Tibial artery (tissue), 4 donors: ENCODE data around the gene VWA5A.

ENCODE experiments used
- DNase-seq, 2 donors: peaks; one replicate each; pipeline ENCODE4 v3.0.0-alpha.2; 2019
- H3K27ac ChIP-seq, 2 donors: fragments of 200-600 bp; sonication (generic) in 1 of 2; 1 replicate in 1 of 2; 2 replicates in 1 of 2; pipeline ENCODE4 v1.5.1; 2018 to 2019; ENCODE audit warnings: mild to moderate bottlenecking in 1 of 2
- H3K27me3 ChIP-seq, 2 donors: fragments of 200-600 bp; sonication (generic) in 1 of 2; one replicate each; pipeline versions ENCODE4 v1.5.1 to v1.6.0; 2016 to 2019
- H3K36me3 ChIP-seq, 3 donors: fragments of 200-600 bp; sonication (generic) in 2 of 3; one replicate each; pipeline ENCODE4 v1.5.1; 2016 to 2019; ENCODE audit warnings: mild to moderate bottlenecking in 2 of 3
- H3K4me1 ChIP-seq, 4 donors: fragments of 200-600 bp; sonication (generic) in 2 of 4; 1 replicate in 3 of 4; 2 replicates in 1 of 4; pipeline ENCODE4 v1.5.1; 2016 to 2019
- H3K4me3 ChIP-seq, 2 donors: fragments of 200-600 bp; sonication (generic) in 1 of 2; 1 replicate in 1 of 2; 2 replicates in 1 of 2; pipeline ENCODE4 v1.5.1; 2018 to 2019; ENCODE audit warnings: mild to moderate bottlenecking in 2 of 2
- H3K9me3 ChIP-seq, 3 donors: fragments of 200-600 bp; sonication (generic) in 1 of 3; one replicate each; pipeline ENCODE4 v1.5.1; 2016 to 2019
- CTCF ChIP-seq, 2 experiments: fragments of 200-600 bp in 1 of 2; fragments of 450-650 bp in 1 of 2; IDR thresholded peaks; one replicate each; pipeline ENCODE4 v1.5.1; 2017 to 2019; ENCODE audit warnings: antibody characterized with exemption in 2 of 2, mild to moderate bottlenecking in 1 of 2, moderate library complexity in 1 of 2
- intact Hi-C: fragments of 100-400 bp; cut with DNase I; formaldehyde crosslinking; loops from one replicate; pipeline ENCODE4 v1.15.0; 2023; ENCODE audit warnings: low total_unique reads

The VWA5A gene

GRCh38 chr11:124194293-124195188 lies 79.3 kb downstream of the VWA5A start:
- no peaks in the 10 kb centered on the region for H3K9me3 ChIP-seq
- peak; percentile 39 to 68 for DNase-seq
- no peaks in the 10 kb centered on the region for H3K27me3 ChIP-seq
- peaks cover 0 to 8% (median 1%) of the 10 kb centered on the region in 4 donors for H3K4me1 ChIP-seq
- TF ChIP-seq CTCF (IDR thresholded peaks at IDR 0.05): no peak
- intact Hi-C loops: no loop called here
- H3K4me3 ChIP-seq: no peak overlapping the region
- H3K27ac ChIP-seq: peak overlapping the region in 1 of 2 donors; percentile 36
- H3K36me3 ChIP-seq: no peaks in the 10 kb centered on the region

DNA sequence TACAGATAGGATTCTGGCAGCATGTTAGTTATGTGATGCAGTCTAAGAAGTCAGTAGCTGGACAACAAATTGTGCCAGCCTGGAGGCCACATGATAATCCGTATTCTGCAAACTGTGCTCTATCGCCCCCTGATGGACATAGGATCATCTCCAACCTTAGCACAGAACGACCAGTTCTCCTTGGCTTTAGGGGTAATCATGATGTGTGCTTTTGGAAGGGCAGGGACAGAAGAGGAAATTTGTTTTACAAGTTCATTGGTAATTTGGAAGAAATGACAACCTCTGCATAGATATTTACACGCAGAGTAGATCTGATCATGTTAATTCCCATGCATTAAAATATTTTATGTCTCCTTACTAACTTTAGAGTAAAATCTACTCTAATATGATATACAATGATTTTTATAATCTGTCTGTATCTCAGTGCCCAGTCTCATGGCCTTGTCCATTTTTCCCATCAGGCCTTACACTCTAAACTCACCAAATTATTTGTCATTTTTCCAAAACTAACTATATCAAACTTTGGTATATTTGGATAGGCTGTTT lies 80.0 kb downstream of the VWA5A start:
- peak in 1 of 2 donors; percentile 62 for DNase-seq
- Histone ChIP-seq H3K4me3 (no peak overlapping the region), H3K9me3 (no peaks in the 10 kb centered on the region), H3K27ac (peak overlapping the region in 1 of 2 donors; percentile 36), H3K36me3 (no peaks in the 10 kb centered on the region), H3K27me3 (no peaks in the 10 kb centered on the region), H3K4me1 (peaks cover 0 to 8% (median 1%) of the 10 kb centered on the region in 4 donors)
- intact Hi-C loops: no loop called here
- TF ChIP-seq CTCF (IDR thresholded peaks at IDR 0.05): peak; percentile 50 to 51
